Nephron progenitor cell (in vitro differentiated cells): ENCODE measurements around the gene TCF19.

Experiments
- DNase-seq: peaks from one replicate; pipeline ENCODE4 v3.0.0; 2021
- H3K27ac Mint-ChIP-seq: 2 replicates; pipeline ENCODE4 v1.8.0; 2021; ENCODE audit warnings: mild to moderate bottlenecking, moderate library complexity, mixed read lengths
- H3K27me3 Mint-ChIP-seq: 2 replicates; pipeline ENCODE4 v1.8.0; 2021; ENCODE audit warnings: mild to moderate bottlenecking, low read depth, mixed read lengths; ENCODE audit not compliant: poor library complexity
- H3K36me3 Mint-ChIP-seq: 2 replicates; pipeline ENCODE4 v1.8.0; 2021; ENCODE audit warnings: low read depth, mixed read lengths
- H3K4me1 Mint-ChIP-seq: 2 replicates; pipeline ENCODE4 v1.8.0; 2021; ENCODE audit warnings: mixed read lengths
- H3K4me3 Mint-ChIP-seq: 2 replicates; pipeline ENCODE4 v1.8.0; 2021; ENCODE audit warnings: mild to moderate bottlenecking, moderate library complexity, mixed read lengths
- H3K9me3 Mint-ChIP-seq: 2 replicates; pipeline ENCODE4 v1.8.0; 2021; ENCODE audit warnings: mild to moderate bottlenecking, moderate library complexity, mixed read lengths
- TF ChIP-seq, protein P1 (sequence below): fragments of 200-600 bp; sonication (generic); IDR thresholded peaks from 2 replicates; pipeline ENCODE4 v1.5.0; 2021; ENCODE audit warnings: antibody characterized with exemption

TCF19 gene

DNA sequence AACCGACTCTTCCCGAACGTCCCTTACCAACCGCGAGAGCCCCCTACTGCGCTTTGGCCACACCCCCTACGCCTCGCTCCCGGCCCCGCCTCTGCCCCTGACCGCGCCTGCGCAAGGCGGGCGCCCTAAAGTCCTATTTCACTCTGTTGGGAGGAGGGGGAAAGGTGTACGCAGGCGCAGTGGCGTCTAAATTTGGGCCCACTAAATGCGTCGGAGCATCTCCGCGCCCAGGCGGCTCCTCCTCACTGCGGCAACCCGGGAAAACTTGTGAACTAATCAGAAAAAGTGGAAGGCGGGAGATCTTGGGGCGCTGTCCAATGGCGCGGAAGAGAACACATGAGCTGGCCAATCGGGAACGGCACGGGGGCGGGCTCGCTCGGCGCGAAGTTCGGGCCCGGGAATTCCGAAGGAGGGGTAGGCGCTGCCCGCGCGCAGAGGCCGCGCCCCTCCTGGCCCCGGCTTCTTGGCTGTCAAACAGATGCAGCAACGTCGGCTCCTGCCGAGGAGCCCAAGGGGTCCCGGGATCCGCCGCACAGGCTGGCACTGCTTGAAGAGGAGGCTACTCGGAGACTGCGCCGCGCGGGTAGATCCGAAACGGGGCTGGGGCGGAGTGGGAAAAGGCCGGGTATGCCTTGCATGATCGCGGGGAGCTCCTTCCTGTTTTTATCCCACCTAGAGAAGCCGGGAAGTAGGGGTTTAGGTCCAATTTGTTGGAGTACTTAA, at the start of gene TCF19:
Gene TCF19, plus strand, starts transcription at position 450 of the 723 bp plus-strand sequence. CDS start 881 bp downstream, outside the sequence.
- Mint-ChIP-seq H3K27ac (peak within 1 kb of the TSS; percentile 63), H3K36me3 (peaks cover 26% of the 10 kb centered on the region), H3K4me3 (peak within 1 kb of the TSS; percentile 96), H3K27me3 (peaks cover 4% of the 10 kb centered on the region), H3K9me3 (no peaks in the 10 kb centered on the region), H3K4me1 (peaks cover 62% of the 10 kb centered on the region)
- peak; percentile 99 for DNase-seq
- TF ChIP-seq, protein P1, sequence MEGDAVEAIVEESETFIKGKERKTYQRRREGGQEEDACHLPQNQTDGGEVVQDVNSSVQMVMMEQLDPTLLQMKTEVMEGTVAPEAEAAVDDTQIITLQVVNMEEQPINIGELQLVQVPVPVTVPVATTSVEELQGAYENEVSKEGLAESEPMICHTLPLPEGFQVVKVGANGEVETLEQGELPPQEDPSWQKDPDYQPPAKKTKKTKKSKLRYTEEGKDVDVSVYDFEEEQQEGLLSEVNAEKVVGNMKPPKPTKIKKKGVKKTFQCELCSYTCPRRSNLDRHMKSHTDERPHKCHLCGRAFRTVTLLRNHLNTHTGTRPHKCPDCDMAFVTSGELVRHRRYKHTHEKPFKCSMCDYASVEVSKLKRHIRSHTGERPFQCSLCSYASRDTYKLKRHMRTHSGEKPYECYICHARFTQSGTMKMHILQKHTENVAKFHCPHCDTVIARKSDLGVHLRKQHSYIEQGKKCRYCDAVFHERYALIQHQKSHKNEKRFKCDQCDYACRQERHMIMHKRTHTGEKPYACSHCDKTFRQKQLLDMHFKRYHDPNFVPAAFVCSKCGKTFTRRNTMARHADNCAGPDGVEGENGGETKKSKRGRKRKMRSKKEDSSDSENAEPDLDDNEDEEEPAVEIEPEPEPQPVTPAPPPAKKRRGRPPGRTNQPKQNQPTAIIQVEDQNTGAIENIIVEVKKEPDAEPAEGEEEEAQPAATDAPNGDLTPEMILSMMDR = no peak

GRCh38 chr6:31110825-31111582, 47.4 kb upstream of the TCF19 start:
- Mint-ChIP-seq H3K27ac (no peak overlapping the region), H3K27me3 (peaks cover 34% of the 10 kb centered on the region), H3K9me3 (no peaks in the 10 kb centered on the region), H3K36me3 (no peaks in the 10 kb centered on the region), H3K4me1 (peaks cover 33% of the 10 kb centered on the region), H3K4me3 (no peak overlapping the region)
- TF ChIP-seq, protein P1 = no peak
- DNase-seq = no peak

DNA sequence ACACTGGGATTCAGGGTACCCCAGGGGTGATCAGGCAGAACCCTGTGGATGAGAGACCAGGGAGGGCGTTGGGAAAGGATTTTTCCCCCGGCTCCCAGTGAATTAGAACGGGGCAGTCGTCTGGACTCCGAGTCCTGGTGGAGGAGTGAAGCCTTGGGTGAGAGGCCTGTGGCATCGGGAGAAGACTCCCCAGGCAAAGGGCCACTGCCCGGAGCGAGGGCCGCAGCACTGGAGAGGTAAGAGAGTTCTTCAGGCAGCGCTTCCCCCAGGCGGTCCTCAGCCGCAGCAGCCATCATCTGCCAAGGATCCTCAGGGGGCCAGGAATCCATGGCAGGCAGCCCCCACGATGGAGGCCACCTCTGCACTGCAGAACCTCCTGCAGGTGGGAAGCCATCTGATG, 46.7 kb upstream of the TCF19 start:
- Mint-ChIP-seq H3K27ac (no peak overlapping the region), H3K27me3 (peaks cover 34% of the 10 kb centered on the region), H3K36me3 (no peaks in the 10 kb centered on the region), H3K9me3 (no peaks in the 10 kb centered on the region), H3K4me3 (no peak overlapping the region), H3K4me1 (peaks cover 32% of the 10 kb centered on the region)
- TF ChIP-seq, protein P1 = no peak
- no peak for DNase-seq

DNA sequence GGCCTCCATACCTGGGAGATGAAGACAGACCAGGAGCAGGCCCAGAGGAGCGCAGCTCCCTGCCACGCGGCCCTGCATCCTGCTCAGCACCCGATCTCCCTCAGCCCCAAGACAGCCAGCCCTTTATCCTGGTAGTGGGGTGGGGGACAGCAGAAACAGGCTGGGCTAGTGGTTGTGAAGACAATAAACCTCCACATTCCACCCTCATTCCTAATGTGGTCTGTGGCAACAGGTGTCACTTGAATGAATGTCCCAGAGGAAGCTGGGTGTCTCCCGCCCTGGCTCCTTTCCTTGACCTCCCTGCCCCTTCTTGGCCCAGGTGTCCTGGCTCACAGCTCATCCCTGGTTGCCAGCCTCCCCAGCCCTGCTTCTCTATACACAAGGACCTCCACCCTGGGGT, 45.9 kb upstream of the TCF19 start, which contains the start of gene C6orf15:
Gene C6orf15, minus strand, starts transcription at position 98 of the 400 bp plus-strand sequence. Its CDS starts 20 bp downstream, at position 78.
- no peak within 1 kb of the TSS for H3K27ac Mint-ChIP-seq
- DNase-seq = no peak
- H3K36me3 Mint-ChIP-seq = no peaks in the 10 kb centered on the region
- peaks cover 34% of the 10 kb centered on the region for H3K27me3 Mint-ChIP-seq
- H3K9me3 Mint-ChIP-seq = no peaks in the 10 kb centered on the region
- H3K4me3 Mint-ChIP-seq = no peak within 1 kb of the TSS
- TF ChIP-seq, protein P1 = no peak
- H3K4me1 Mint-ChIP-seq = peaks cover 39% of the 10 kb centered on the region

- H3K4me1 Mint-ChIP-seq = peaks cover 39% of the 10 kb centered on the region
- TF ChIP-seq, protein P1 = no peak
- no peak overlapping the region for H3K4me3 Mint-ChIP-seq
- no peaks in the 10 kb centered on the region for H3K36me3 Mint-ChIP-seq
- no peaks in the 10 kb centered on the region for H3K9me3 Mint-ChIP-seq
- peaks cover 26% of the 10 kb centered on the region for H3K27me3 Mint-ChIP-seq
- no peak overlapping the region for H3K27ac Mint-ChIP-seq
- DNase-seq = no peak
These were observed 44.4 kb upstream of the TCF19 start for GRCh38 chr6:31113861-31114540.
